ENCODE results near the gene TTLL7.
"Not testable (repeated sequence)": the region's sequence is repeated elsewhere in the genome, so short reads cannot be mapped to it uniquely, and the experiment has no call there.

Gene TTLL7

GRCh38 chr1:83997631-83998030, 1.3 kb downstream of the TTLL7 start:
- intact Hi-C loops (cut with DNase I), result loop anchor here (5.0 to 10.0 kb wide), 3 partner anchors 40 to 80 kb away; no protein-coding TSS in a partner anchor
- DNase-seq, result no peak

DNA sequence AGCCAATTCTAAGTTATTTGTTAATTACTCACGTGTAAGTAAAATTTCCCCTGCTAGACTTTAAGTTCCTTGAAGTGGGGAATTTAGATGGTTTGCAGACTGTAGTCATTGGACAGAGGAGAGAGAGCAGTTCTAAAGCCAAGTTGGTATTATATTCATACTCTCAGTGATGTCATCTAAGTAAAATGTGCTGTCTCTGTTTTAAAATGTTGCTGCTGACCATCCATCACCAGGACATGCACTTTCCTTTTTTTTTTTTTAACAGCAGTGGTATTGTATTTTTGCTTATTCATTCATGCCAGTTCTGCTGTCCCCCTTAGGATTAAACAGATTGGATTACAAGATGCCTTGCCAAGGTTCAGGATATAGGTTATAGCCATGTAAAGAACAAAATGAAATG, 2.3 kb downstream of the TTLL7 start:
- intact Hi-C loops (cut with DNase I), result loop anchor here (5.0 to 10.0 kb wide), 3 partner anchors 39 to 81 kb away; no protein-coding TSS in a partner anchor
- DNase-seq, result no peak

DNA sequence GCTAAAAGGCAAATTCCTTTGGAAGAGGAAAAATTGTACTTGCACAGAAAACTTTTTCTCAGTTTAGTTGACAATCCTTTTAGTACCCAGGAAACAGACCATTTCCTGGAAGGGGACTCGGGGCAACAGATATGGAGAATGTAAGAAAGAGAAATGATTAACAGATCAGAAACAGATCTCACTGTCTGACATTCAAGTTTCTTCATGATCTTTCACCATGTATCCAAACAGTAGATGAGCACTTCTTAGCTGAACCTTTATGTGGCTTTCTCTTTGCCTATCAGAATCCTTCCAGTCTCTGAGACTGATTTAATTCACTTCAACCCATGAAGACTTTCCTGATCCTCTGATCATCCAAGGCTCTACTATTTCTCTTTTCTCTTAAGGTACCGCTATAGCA, 2.7 kb downstream of the TTLL7 start:
- no peak for DNase-seq
- intact Hi-C loops (cut with DNase I), result loop anchor here (5.0 to 10.0 kb wide), 3 partner anchors 39 to 81 kb away; no protein-coding TSS in a partner anchor

GRCh38 chr1:83995649-83996048, 3.3 kb downstream of the TTLL7 start:
- intact Hi-C loops (cut with DNase I), result loop anchor here (5.0 to 10.0 kb wide), 3 partner anchors 38 to 82 kb away; no protein-coding TSS in a partner anchor
- no peak for DNase-seq

DNA sequence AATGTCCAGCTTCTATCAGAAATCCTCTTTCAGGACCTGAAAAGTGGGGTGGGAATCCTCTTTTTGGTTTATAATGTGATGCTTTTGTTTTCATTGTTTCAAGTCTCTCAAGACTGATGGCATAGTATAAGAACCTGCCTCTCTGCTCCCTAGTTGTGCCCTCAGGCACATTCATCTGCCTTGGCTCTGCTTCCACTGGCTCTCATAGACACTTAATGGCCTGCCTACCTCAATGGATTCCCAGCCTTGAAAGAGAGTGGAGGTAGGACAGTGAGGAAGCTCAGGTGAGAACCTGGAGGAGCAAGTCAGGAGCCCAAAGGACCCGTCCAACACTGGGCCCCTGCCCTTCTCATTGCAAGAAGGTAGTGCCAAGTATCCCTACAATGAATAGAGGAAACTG, 4.8 kb downstream of the TTLL7 start:
- DNase-seq, result no peak
- intact Hi-C loops (cut with DNase I), result loop anchor here (10.0 kb wide), 1 partner anchor 59 kb away; no protein-coding TSS in a partner anchor

DNA sequence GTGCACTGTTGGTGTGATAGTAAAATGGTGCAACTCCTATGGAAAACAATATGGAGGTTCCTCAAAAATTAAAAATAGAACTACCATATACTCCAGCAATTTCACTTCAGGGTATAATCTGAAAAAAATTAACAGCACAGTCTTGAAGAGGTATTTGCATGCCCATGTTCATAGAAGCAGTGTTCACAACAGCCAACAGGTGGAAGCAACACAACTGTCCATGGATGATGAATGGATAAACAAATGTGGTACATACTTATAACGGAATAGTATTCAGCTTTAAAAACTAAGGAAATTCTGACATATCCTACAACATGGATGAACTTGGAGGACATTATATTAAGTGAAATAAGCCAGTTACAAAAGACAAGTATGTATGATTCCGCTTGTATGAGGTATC, 8.2 kb downstream of the TTLL7 start:
- intact Hi-C loops (cut with DNase I), result loop anchor here (10.0 kb wide), 1 partner anchor 56 kb away; no protein-coding TSS in a partner anchor
- no peak for DNase-seq

DNA sequence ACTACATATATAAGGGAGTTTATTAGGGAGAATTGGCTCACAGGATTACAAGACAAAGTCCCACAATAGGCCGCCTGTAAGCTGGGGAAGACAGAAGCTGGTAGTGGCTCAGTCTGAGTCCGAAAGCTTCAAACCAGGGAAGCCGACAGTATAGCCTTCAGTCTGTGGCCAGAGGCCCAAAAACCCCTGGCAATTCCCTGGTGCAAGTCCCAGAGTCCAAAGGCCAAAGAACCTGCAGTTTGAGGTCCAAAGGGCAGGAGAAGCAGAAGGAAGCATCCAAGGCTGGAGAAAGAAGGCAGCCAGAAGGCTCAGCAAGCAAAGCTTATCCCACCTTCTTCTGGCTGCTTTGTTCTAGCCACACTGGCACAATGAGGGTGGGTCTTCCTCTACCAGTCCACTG, 13.9 kb downstream of the TTLL7 start:
- intact Hi-C loops (cut with DNase I), result no loop called here
- no peak for DNase-seq

DNA sequence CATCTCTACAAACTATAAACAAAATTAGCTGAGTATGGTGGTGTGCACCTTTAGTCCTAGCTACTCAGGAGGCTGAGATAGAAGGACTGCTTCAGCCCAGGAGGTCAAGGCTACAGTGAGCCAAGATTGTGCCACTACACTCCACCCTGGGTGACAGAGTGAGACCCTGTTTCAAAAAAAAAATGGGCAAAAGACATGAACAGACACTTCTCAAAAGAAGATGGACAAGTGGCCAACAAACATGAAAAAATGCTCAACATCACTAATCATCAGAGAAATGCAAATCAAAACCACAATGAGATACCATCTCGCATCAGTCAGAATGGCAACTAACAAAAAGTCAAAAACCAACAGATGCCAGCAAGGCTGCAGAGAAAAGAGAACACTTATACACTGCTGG, 15.0 kb downstream of the TTLL7 start:
- DNase-seq; intact Hi-C loops (cut with DNase I): not testable (repeated sequence)

GRCh38 chr1:83978056-83978455, 20.9 kb downstream of the TTLL7 start:
- intact Hi-C loops (cut with DNase I), result no loop called here
- no peak for DNase-seq

GRCh38 chr1:83976920-83977319, 22.0 kb downstream of the TTLL7 start:
- intact Hi-C loops (cut with DNase I), result no loop called here
- DNase-seq, result no peak

DNA sequence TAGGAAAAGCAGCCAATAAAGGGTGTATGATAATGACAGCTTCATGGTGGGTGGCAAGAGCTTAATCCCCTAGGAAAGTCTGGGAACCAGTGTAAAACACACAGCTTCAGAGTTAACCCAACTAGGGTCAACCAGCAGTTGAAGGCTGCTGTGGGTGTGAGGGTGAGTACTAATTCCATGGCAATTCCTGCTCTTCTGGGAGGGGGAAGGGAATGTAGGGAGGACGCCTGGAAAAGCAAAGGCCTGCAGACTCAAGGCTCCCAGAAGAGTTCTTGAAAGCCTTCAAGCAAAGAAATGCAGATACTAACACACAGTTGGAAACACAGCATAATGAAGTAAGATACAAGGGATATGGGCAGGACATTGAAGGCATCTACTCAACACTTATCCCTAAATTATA, 28.1 kb downstream of the TTLL7 start:
- intact Hi-C loops (cut with DNase I), result no loop called here
- no peak for DNase-seq

DNA sequence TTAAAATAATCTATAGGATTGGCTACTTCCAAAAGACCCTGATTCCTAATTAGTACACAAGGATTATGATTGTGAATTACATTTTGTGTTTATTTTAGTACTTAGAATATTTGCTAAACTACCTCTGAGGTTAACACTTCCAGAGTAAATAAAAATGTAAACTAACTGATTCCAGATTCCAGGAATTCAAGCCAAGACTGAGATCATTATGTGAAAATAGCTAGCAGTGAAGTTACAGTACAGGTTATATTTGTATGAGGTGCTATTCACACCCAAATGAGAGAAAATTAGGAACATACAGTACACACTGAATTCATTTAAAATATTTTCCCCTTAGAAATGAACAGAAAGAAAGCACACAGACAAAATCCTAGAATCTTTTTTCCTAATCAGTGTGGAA, 28.8 kb downstream of the TTLL7 start:
- intact Hi-C loops (cut with DNase I), result no loop called here

GRCh38 chr1:83967336-83967735, 31.6 kb downstream of the TTLL7 start:
- DNase-seq, result no peak
- intact Hi-C loops (cut with DNase I), result no loop called here

More for the DNA sequence above, 28.8 kb downstream of the TTLL7 start:
- no peak for DNase-seq

DNA sequence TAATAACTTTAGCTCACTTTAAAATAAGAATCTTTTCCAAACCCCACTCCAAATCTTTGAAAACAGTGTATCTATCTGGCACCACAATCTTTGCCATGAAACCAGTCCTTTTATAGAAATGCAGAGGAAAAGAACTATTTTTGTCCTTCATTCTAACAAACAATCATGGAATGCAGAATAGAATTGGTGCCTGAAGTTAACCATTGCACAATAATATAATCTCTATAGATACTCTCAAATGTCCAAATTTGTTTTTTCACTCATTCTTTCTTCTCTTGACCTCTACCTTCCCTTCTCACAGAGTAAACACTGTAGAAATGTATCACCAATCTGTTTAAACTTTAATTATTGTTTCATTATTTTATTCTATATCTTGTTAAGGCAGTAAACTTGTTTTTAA, 34.8 kb downstream of the TTLL7 start:
- intact Hi-C loops (cut with DNase I), result no loop called here
- no peak for DNase-seq

- intact Hi-C loops (cut with DNase I), result no loop called here
- no peak for DNase-seq
Measured at GRCh38 chr1:83961571-83962295, 37.2 kb downstream of the TTLL7 start.

DNA sequence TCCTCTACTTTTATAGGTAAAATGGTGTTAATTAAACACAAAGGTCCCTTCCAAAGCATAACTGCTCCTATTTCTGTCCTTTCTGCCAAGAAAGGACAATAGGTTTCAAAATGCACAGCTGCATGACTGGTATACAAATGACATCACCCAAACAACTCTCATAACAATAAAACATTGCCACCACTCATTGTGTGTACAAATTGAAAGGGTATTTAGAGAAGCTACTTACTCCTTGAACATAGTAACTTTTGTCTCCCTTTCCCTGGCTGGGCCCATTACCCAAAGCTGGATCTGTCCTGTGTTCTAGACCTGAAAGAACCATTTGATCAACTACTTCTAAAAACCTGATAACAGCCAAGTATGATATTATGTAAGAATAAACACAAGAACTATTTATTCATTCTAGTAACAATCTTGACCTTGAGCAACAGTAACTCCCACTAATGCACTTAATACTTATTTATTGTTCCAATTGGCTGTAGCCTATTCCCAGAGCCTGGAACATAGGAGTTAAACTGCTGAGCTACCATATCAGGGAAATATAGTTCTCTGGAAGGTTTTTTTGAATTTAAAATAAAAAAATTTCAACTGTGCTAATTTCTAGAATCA, 38.2 kb downstream of the TTLL7 start:
- DNase-seq, result no peak
- intact Hi-C loops (cut with DNase I), result no loop called here

DNA sequence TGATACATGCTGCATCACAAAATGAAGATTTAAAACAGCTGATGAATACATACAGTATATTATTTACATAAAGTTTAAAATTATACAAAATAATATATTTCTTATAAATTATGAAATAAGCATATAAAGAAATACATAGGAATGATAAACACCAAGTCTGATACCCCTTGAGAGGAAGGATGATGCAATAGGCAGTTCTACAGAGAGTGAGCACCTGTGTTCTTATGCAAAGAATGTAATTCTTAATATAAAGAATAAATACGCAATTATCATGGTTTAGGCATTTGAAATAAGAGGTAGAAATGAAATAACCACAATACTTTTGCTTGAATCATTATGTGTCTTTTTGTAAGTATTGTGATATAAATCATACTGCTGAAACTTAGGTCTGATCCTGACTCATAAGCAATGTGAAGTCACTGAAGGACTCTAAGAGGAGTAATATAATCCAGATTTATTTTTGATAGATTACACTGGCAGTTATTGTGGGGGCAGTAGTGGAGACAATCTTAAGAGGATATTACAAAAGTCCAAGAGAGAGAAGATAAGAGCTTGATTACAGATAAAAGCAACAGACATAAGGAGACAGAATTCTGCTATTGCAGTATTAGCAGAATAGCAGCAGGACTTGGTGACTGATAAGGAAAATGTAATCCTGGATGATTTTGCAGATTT, 39.0 kb downstream of the TTLL7 start:
- intact Hi-C loops (cut with DNase I), result loop anchor here (5.0 kb wide), 1 partner anchor 37 kb away; the partner anchor contains the start of gene TTLL7
- DNase-seq, result no peak

DNA sequence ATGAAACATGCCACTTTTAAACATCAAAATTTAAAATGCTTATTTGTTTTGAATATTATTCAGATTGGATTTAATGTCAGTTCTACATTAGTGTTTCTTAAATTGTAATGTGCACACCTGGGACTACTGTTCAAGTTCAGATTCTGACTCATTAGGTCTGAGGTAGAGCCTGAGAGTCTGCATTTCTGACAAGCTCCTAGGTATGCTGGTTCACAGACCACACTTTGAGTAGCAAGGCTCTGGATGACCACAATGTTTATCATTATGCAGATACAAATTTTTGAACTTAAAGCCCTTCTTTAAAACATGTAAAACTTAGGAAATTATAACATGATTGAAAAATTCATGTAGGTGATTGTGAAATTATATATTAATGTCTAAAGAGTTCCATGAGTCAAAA, 40.2 kb downstream of the TTLL7 start:
- intact Hi-C loops (cut with DNase I), result loop anchor here (5.0 kb wide), 1 partner anchor 39 kb away; the partner anchor contains the start of gene TTLL7
- DNase-seq, result no peak

DNA sequence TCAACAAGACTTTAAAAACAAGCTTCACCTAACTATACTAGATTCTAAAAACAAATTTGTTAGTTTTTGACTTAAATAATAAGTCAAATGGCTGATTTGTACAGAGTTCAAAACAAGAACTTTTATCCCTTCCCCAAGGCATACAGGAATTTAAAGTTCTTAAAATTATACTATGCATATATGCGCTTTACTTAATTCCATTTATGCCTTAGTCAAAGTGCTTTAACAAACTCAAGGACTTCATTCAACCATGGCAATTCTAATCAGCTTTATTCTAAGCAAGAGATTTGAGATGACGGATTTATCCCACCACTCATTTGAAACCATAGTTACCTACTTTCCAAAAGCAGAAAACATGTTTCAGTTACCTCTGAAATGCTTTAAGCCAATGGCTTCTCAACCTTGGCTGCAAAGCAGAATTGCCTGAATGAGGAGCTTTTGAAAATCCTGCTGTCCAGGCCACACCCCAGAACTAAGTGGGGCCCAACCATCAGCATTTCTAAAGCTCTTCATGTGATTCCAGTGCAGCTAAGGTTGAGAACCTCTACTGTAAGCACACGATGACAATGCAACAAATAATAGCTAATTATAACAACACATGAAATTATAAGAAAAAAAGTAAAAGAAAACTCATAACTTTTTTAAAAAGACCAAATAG, 44.6 kb downstream of the TTLL7 start:
- intact Hi-C loops (cut with DNase I), result no loop called here
- no peak for DNase-seq

GRCh38 chr1:83950106-83950661, 48.7 kb downstream of the TTLL7 start:
- intact Hi-C loops (cut with DNase I), result no loop called here

More at GRCh38 chr1:83950106-83950661, 48.7 kb downstream of the TTLL7 start:
- DNase-seq, result no peak

Measured in posterior cingulate gyrus (tissue), 11 donors.